Measurements from ENCODE around the gene LAMA2. TPM values are rescaled to one million over a fixed set of nuclear protein-coding genes. Genes with fewer than 3 reads are reported as not detected.

The LAMA2 gene
- total RNA-seq, 1 donor from 2014 or later = 0.27 TPM

DNA sequence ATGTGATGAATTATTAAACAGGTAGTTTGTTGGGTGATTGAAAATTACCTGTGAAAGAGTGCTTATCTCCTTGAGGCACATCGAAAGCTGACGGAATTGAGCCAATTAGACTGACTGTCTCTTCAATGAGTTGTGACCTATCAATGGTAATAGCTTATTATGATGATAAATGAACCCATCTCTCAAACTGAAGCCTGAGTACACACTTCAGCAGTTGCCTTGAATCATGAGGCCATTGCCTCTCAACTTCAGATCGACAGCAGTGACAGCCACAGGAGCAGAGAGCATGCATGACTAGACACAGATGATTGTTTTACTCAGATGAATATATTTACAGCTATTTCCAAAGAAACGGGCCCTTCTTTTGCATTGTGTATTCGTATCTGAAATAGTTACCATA lies 323.9 kb downstream of the LAMA2 start:
- CTCF ChIA-PET = no interaction called here
- no peak for ATAC-seq (ENCODE audit: low read depth)
- TF ChIP-seq, protein P1, sequence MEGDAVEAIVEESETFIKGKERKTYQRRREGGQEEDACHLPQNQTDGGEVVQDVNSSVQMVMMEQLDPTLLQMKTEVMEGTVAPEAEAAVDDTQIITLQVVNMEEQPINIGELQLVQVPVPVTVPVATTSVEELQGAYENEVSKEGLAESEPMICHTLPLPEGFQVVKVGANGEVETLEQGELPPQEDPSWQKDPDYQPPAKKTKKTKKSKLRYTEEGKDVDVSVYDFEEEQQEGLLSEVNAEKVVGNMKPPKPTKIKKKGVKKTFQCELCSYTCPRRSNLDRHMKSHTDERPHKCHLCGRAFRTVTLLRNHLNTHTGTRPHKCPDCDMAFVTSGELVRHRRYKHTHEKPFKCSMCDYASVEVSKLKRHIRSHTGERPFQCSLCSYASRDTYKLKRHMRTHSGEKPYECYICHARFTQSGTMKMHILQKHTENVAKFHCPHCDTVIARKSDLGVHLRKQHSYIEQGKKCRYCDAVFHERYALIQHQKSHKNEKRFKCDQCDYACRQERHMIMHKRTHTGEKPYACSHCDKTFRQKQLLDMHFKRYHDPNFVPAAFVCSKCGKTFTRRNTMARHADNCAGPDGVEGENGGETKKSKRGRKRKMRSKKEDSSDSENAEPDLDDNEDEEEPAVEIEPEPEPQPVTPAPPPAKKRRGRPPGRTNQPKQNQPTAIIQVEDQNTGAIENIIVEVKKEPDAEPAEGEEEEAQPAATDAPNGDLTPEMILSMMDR (IDR thresholded peaks at IDR 0.05) = no peak
- Mint-ChIP-seq H3K27me3 (no peaks in the 10 kb centered on the region), H3K36me3 (ENCODE audit: low read depth) (no peaks in the 10 kb centered on the region), H3K27ac (no peak overlapping the region), H3K4me3 (no peak overlapping the region), H3K9me3 (no peaks in the 10 kb centered on the region), H3K4me1 (no peaks in the 10 kb centered on the region)
- POLR2A ChIA-PET = no interaction called here
- DNase-seq = no peak
- intact Hi-C loops (cut with micrococcal nuclease) = no loop called here

DNA sequence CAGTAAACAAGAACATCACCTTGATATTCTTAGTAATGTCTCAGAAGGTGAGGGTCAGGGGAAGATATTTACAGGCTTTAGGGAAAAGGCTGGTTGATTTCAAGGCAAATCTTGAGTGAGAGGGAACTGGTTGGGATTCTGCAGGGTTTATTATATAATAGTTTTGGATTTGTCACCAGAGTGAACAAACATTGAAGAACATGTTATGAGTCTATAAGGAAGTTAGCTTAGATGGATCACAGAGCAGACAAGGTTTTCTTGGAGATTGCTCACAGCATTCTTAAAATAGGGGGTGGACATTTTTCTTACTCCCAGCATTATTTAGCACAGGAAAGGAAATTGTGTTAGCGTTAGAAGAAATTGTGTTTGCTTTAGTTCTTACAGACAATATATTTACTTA lies 324.9 kb downstream of the LAMA2 start:
- ChIA-PET POLR2A (no interaction called here), CTCF (no interaction called here)
- Mint-ChIP-seq H3K27me3 (no peaks in the 10 kb centered on the region), H3K4me1 (no peaks in the 10 kb centered on the region), H3K36me3 (ENCODE audit: low read depth) (no peaks in the 10 kb centered on the region), H3K27ac (no peak overlapping the region), H3K4me3 (no peak overlapping the region), H3K9me3 (no peaks in the 10 kb centered on the region)
- ATAC-seq (ENCODE audit: low read depth) (no peak), DNase-seq (no peak)
- intact Hi-C loops (cut with micrococcal nuclease) = no loop called here
- TF ChIP-seq, protein P1 (IDR thresholded peaks at IDR 0.05) = no peak

DNA sequence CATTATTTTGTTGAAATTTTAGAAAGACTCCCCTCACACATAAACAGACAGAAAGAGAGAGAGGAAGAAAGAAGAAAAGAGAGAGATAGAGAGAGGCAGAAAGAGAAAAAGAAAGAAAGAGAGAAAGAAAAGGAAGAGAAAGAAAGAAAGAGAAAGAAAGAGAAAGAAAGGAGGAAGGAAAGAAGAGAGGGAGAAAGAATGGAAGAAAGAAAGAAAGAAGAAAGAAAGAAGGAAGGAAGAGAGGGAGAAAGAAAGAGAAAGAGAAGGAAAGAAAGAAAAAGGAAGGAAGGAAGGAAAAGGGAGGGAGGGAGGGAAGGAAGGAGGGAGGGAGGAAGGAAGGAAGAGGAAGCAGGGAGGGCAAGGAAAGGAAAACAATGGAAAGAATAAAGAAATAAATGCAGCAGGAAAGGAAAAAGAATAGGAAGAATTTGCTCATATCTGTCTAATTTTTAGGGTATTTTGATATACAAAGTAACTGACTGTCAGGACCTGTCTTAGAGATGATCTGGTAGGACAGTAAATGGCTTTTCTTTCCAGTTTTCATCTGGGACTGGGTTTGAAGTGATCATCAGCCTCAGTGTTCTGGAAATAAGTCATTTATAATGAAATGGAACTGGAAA lies 325.6 kb downstream of the LAMA2 start:
- Mint-ChIP-seq H3K27me3 (no peaks in the 10 kb centered on the region), H3K4me3 (no peak overlapping the region), H3K4me1 (no peaks in the 10 kb centered on the region), H3K27ac (no peak overlapping the region), H3K36me3 (ENCODE audit: low read depth) (no peaks in the 10 kb centered on the region), H3K9me3 (no peaks in the 10 kb centered on the region)
- ChIA-PET CTCF (no interaction called here), POLR2A (no interaction called here)
- intact Hi-C loops (cut with micrococcal nuclease) = no loop called here
- ATAC-seq (ENCODE audit: low read depth) (no peak), DNase-seq (no peak)
- TF ChIP-seq, protein P1 (IDR thresholded peaks at IDR 0.05) = no peak

DNA sequence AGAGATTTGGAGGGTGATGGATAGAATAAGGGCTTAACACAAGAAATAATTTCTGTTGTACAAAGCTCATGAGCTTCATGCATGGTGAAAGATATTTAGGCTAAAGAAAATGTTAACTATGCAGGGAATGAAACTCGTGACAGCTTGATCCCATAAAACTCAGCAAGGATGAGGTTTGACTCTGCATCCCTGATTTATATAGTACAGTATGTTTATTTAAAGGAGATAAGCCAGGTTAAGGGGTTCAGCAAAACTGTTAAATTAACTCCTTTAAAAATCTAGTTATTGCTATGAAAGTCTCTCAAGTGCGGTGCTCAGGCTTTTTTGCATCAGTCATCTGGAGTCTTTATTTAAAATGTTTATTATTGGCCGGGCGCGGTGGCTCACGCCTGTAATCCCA lies 326.4 kb downstream of the LAMA2 start:
- H3K4me3 Mint-ChIP-seq = no peak overlapping the region
- CTCF ChIA-PET = no interaction called here
- intact Hi-C loops (cut with micrococcal nuclease) = no loop called here
- ATAC-seq (ENCODE audit: low read depth) (no peak), DNase-seq (no peak)
- no peaks in the 10 kb centered on the region for H3K36me3 Mint-ChIP-seq (ENCODE audit: low read depth)
- H3K9me3 Mint-ChIP-seq = no peaks in the 10 kb centered on the region
- no peaks in the 10 kb centered on the region for H3K4me1 Mint-ChIP-seq
- H3K27me3 Mint-ChIP-seq = no peaks in the 10 kb centered on the region
- no peak overlapping the region for H3K27ac Mint-ChIP-seq
- TF ChIP-seq, protein P1 (IDR thresholded peaks at IDR 0.05) = no peak
- POLR2A ChIA-PET = no interaction called here

DNA sequence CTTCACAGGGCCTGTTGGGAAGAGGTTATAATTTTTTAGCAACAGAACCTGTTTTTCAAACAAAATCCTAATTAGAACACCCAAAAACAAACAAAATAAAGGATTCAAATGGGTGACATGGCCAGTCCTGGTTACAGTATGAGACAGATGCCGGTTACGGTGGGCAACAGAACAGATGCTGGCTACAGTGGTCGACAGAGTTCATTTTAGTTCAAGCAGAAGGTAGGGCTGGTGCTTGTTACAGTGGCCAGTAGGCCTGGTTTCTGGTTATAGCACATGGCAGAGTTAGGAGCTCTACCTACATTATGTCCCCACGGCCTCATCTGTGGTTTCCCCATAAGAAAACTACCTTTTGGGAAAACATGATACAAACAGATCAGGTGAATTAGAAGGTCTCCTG lies 327.7 kb downstream of the LAMA2 start:
- Mint-ChIP-seq H3K36me3 (ENCODE audit: low read depth) (no peaks in the 10 kb centered on the region), H3K4me3 (no peak overlapping the region), H3K27ac (no peak overlapping the region), H3K27me3 (no peaks in the 10 kb centered on the region), H3K4me1 (no peaks in the 10 kb centered on the region), H3K9me3 (no peaks in the 10 kb centered on the region)
- TF ChIP-seq, protein P1 (IDR thresholded peaks at IDR 0.05) = no peak
- ATAC-seq (ENCODE audit: low read depth) = no peak
- ChIA-PET CTCF (no interaction called here), POLR2A (no interaction called here)
- no peak for DNase-seq
- intact Hi-C loops (cut with micrococcal nuclease) = no loop called here
